ENCODE results near the gene SLC44A2.

GRCh38 chr19:10615429-10616023 is 9.8 kb upstream of the SLC44A2 start:
- no peak for TF ChIP-seq POLR2AphosphoS5 (IDR thresholded peaks at IDR 0.05; ENCODE audit: borderline replicate concordance, low read depth, low read length)
- no peak for TF ChIP-seq EZH2 (IDR thresholded peaks at IDR 0.05)
- no peak for TF ChIP-seq FOXP2 (optimal IDR thresholded peaks at IDR 0.05; ENCODE audit: control extremely low read depth, extremely low read length, insufficient read depth)

Measured in SK-N-MC (cell line).